IMR-90 (cell line): ENCODE measurements around the gene TBC1D10A. TPM values are rescaled to one million over a fixed set of nuclear protein-coding genes. Genes with fewer than 3 reads are reported as not detected.

Source experiments
- ATAC-seq: fragments of 200-7000 bp; cut with Tn5 transposase; 2 replicates; pipeline ENCODE4 v1.9.1; 2020; ENCODE audit warnings: low read depth, mild to moderate bottlenecking, moderate library complexity
- BruUV-seq: library from RNA; stranded (reverse); fragments of 400-500 nt; replicated peaks from 2 replicates; lab custom pipeline; 2021; lab: Mats Ljungman, UMichigan
- CTCF ChIA-PET: fragments of 300-600 bp; formaldehyde crosslinking; extraction: SDS; loops from one replicate; lab custom pipeline; 2021; ENCODE audit warnings: antibody characterized with exemption; lab: Yijun Ruan, JAX
- POLR2A ChIA-PET: fragments of 300-600 bp; sonication (Branson Sonifier 250); formaldehyde crosslinking; loops from one replicate; lab custom pipeline; 2022; ENCODE audit warnings: antibody characterized with exemption; ENCODE audit not compliant: unreplicated experiment; lab: Charles Lee
- DNase-seq: peaks from one replicate; pipeline ENCODE4 v3.0.0; 2013
- H2AFZ ChIP-seq: replicated peaks from 2 replicates; pipeline ENCODE3; 2013; ENCODE audit warnings: low read length, mild to moderate bottlenecking; ENCODE audit not compliant: poor library complexity
- H2AK5ac ChIP-seq: 2 replicates; pipeline ENCODE4 v1.6.1; 2013; ENCODE audit warnings: low read depth, low read length, inconsistent platforms
- H2AK9ac ChIP-seq: replicated peaks from 2 replicates; pipeline ENCODE3; 2013; ENCODE audit warnings: mild to moderate bottlenecking, low read depth, low read length, moderate library complexity; ENCODE audit not compliant: poor library complexity
- H2BK120ac ChIP-seq: 2 replicates; pipeline ENCODE4 v1.6.1; 2013; ENCODE audit warnings: low read depth, low read length, inconsistent platforms
- H2BK15ac ChIP-seq: 3 replicates; pipeline ENCODE4 v1.6.1; 2013; ENCODE audit warnings: low read depth, low read length, inconsistent platforms
- H2BK20ac ChIP-seq: 2 replicates; pipeline ENCODE4 v1.6.1; 2013; ENCODE audit warnings: low read depth, mild to moderate bottlenecking, inconsistent platforms, low read length, moderate library complexity
- H2BK5ac ChIP-seq: 2 replicates; pipeline ENCODE4 v1.6.1; 2013; ENCODE audit warnings: mild to moderate bottlenecking, low read depth, low read length, inconsistent platforms; ENCODE audit not compliant: poor library complexity, severe bottlenecking
- H3K14ac ChIP-seq: replicated peaks from 2 replicates; pipeline ENCODE4 v1.6.1; 2013; ENCODE audit warnings: low read depth, low read length, inconsistent platforms
- H3K18ac ChIP-seq: 2 replicates; pipeline ENCODE4 v1.6.1; 2013; ENCODE audit warnings: low read depth, low read length, control low read depth
- H3K23ac ChIP-seq: 2 replicates; pipeline ENCODE4 v1.6.1; 2013; ENCODE audit warnings: low read depth, low read length, inconsistent platforms
- H3K27ac ChIP-seq: 2 replicates; pipeline ENCODE4 v1.5.1; 2013; ENCODE audit warnings: mild to moderate bottlenecking, control low read depth, low read length; ENCODE audit not compliant: insufficient read depth
- H3K27me3 ChIP-seq: 2 replicates; pipeline ENCODE4 v1.6.1; 2013; ENCODE audit warnings: low read length; ENCODE audit not compliant: control insufficient read depth, insufficient read depth
- H3K36me3 ChIP-seq: 2 replicates; pipeline ENCODE4 v1.6.1; 2013; ENCODE audit warnings: low read length, mixed read lengths; ENCODE audit not compliant: control insufficient read depth, insufficient read depth
- H3K4ac ChIP-seq: 2 replicates; pipeline ENCODE4 v1.6.1; 2013; ENCODE audit warnings: low read depth, low read length, inconsistent platforms
- H3K4me1 ChIP-seq: 2 replicates; pipeline ENCODE4 v1.6.1; 2013; ENCODE audit warnings: low read length, mixed read lengths; ENCODE audit not compliant: control insufficient read depth, insufficient read depth
- H3K4me2 ChIP-seq: 2 replicates; pipeline ENCODE4 v1.6.1; 2013; ENCODE audit warnings: low read depth, mild to moderate bottlenecking, control low read depth, low read length, moderate library complexity
- H3K4me3 ChIP-seq: 2 replicates; pipeline ENCODE4 v1.5.1; 2013; ENCODE audit warnings: low read depth, mild to moderate bottlenecking, control low read depth, low read length, moderate library complexity; ENCODE audit not compliant: insufficient read depth
- H3K56ac ChIP-seq: 2 replicates; pipeline ENCODE4 v1.6.1; 2013; ENCODE audit warnings: low read length, inconsistent platforms; ENCODE audit not compliant: insufficient read depth; ENCODE audit errors: extremely low read depth
- H3K79me1 ChIP-seq, 2 experiments: 2 replicates each; pipeline ENCODE4 v1.6.1; 2013; ENCODE audit warnings: low read length in 2 of 2, inconsistent platforms in 1 of 2, low read depth in 1 of 2
- H3K9ac ChIP-seq: 2 replicates; pipeline ENCODE4 v1.6.1; 2013; ENCODE audit warnings: low read depth, low read length, control low read depth
- H3K9me1 ChIP-seq: 2 replicates; pipeline ENCODE4 v1.6.1; 2013; ENCODE audit warnings: low read length, inconsistent platforms; ENCODE audit not compliant: insufficient read depth
- H3K9me3 ChIP-seq: 2 replicates; pipeline ENCODE4 v1.6.1; 2013; ENCODE audit warnings: low read length; ENCODE audit not compliant: control insufficient read depth, insufficient read depth
- H4K20me1 ChIP-seq: 2 replicates; pipeline ENCODE4 v1.6.1; 2013; ENCODE audit warnings: low read length, inconsistent platforms; ENCODE audit not compliant: insufficient read depth
- H4K5ac ChIP-seq: 2 replicates; pipeline ENCODE4 v1.6.1; 2013; ENCODE audit warnings: mild to moderate bottlenecking, low read depth, low read length, control low read depth
- H4K8ac ChIP-seq, 2 experiments: 2 replicates each; pipeline ENCODE4 v1.6.1; 2013; ENCODE audit warnings: low read depth in 2 of 2, low read length in 2 of 2, control low read depth in 1 of 2, inconsistent platforms in 1 of 2
- H4K91ac ChIP-seq: 2 replicates; pipeline ENCODE4 v1.6.1; 2013; ENCODE audit warnings: low read depth, low read length, inconsistent platforms; ENCODE audit not compliant: insufficient read depth
- CEBPB ChIP-seq: IDR thresholded peaks from 2 replicates; pipeline ENCODE4 v1.6.1; 2012; ENCODE audit warnings: low read depth, low read length, improper control_type of control experiment
- RCOR1 ChIP-seq: IDR thresholded peaks from 2 replicates; pipeline ENCODE4 v1.6.1; 2012; ENCODE audit warnings: mild to moderate bottlenecking, low read length, improper control_type of control experiment; ENCODE audit not compliant: insufficient replicate concordance
- RFX5 ChIP-seq: IDR thresholded peaks from 2 replicates; pipeline ENCODE4 v1.8.0; 2012; ENCODE audit warnings: low read depth, mild to moderate bottlenecking, low read length, moderate library complexity
- USF2 ChIP-seq: fragments of 150-350 bp; IDR thresholded peaks from 2 replicates; pipeline ENCODE4 v1.6.1; 2017; ENCODE audit warnings: mild to moderate bottlenecking, antibody characterized with exemption, low read length, low read depth
- WGBS, 2 experiments: methylation state at CpG; one replicate each; pipeline versions ENCODE4 v1.1.5 to v1.1.7; 2013; ENCODE audit warnings: missing lambda C conversion rate in 2 of 2; ENCODE audit not compliant: insufficient read length in 1 of 2; ENCODE audit errors: extremely low coverage in 2 of 2; 5-methylcytosine and 5-hydroxymethylcytosine counted together
- dilution Hi-C: fragments of 300-500 bp; cut with HindIII; formaldehyde crosslinking; loops from one replicate; pipeline ENCODE4 v1.14.3; 2018; ENCODE audit warnings: low sequenced_read_pairs; ENCODE audit not compliant: unreplicated experiment
- in situ Hi-C: fragments of 300-500 bp; cut with MboI; formaldehyde crosslinking; loops from 3 replicates; pipeline ENCODE4 v1.14.3; 2019; ENCODE audit warnings: low sequenced_read_pairs, inconsistent platforms, mixed read lengths
- intact Hi-C: fragments of 100-400 bp; cut with micrococcal nuclease; formaldehyde crosslinking; loops from 2 replicates; pipeline ENCODE4 v1.10.0; 2022
- polyA plus RNA-seq, 3 experiments: library from polyadenylated mRNA; depleted of rRNA; stranded (reverse); fragments of >200 nt; gene quantifications; 2 replicates each; pipeline ENCODE4 v1.2.3, GENCODE V29; 2012; ENCODE audit warnings: low replicate concordance in 1 of 3
- total RNA-seq: library from RNA; depleted of rRNA; stranded (reverse); fragments of >200 nt; gene quantifications from 2 replicates; pipeline ENCODE4 v1.2.3, GENCODE V29; 2012
- TF ChIP-seq, protein P1 (sequence below): conservative IDR thresholded peaks from 2 replicates; pipeline ENCODE4 v1.5.1; 2012; ENCODE audit warnings: mild to moderate bottlenecking, low read depth, low read length, improper control_type of control experiment

TBC1D10A gene
- total and polyA plus RNA-seq, 2 of the 4 experiments (the other 2 are of a cell fraction) = 16.3 to 33.1 TPM

DNA sequence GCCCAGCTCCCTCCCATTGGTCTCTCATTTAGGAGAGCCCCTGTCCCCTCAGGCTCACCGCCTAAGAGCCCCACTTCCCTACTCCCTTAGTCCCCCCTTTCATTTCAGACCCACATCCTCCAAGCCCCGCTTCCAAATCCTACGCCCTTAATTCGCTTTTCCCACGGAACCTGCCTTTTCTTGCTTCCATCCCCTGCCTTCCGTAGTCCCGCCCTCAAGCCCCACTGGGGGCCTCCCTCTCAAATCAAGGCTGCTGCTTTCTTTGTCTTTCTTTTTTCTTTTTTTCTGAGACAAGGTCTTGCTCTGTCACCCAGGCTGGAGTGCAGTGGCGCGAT is 30.5 kb upstream of the TBC1D10A start:
- in situ Hi-C loops (no loop called here), dilution Hi-C loops (no loop called here), intact Hi-C loops (loop anchor here (2.0 kb wide), 1 partner anchor 68 kb away; the partner anchor contains the start of gene CASTOR1)
- TF ChIP-seq RCOR1 (no peak), USF2 (no peak), CEBPB (no peak), RFX5 (no peak)
- TF ChIP-seq, protein P1, sequence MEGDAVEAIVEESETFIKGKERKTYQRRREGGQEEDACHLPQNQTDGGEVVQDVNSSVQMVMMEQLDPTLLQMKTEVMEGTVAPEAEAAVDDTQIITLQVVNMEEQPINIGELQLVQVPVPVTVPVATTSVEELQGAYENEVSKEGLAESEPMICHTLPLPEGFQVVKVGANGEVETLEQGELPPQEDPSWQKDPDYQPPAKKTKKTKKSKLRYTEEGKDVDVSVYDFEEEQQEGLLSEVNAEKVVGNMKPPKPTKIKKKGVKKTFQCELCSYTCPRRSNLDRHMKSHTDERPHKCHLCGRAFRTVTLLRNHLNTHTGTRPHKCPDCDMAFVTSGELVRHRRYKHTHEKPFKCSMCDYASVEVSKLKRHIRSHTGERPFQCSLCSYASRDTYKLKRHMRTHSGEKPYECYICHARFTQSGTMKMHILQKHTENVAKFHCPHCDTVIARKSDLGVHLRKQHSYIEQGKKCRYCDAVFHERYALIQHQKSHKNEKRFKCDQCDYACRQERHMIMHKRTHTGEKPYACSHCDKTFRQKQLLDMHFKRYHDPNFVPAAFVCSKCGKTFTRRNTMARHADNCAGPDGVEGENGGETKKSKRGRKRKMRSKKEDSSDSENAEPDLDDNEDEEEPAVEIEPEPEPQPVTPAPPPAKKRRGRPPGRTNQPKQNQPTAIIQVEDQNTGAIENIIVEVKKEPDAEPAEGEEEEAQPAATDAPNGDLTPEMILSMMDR = no peak
- H2BK5ac ChIP-seq = no peak overlapping the region
- no peak overlapping the region for H3K18ac ChIP-seq
- ChIA-PET CTCF (interaction anchor here (0.6 kb wide), 1 partner anchor 63 kb away, joined by 3 read pairs; no protein-coding TSS in a partner anchor), POLR2A (interaction anchor here (0.6 kb wide), 4 partner anchors 17 to 1481 kb away, joined by 3 to 11 read pairs (median 4); no protein-coding TSS in a partner anchor)
- no peak overlapping the region for H2BK20ac ChIP-seq
- H3K27me3 ChIP-seq = no peaks in the 10 kb centered on the region
- H3K9me3 ChIP-seq = no peaks in the 10 kb centered on the region
- H3K9ac ChIP-seq = peak overlapping the region; percentile 45
- no TSS peak for BruUV-seq
- peaks cover 26 to 41% of the 10 kb centered on the region in 2 experiments for H3K79me1 ChIP-seq
- peaks cover 38% of the 10 kb centered on the region for H4K20me1 ChIP-seq
- WGBS, 2 experiments = 0% methylated on average over 3 of the region's 9 CpGs; no CpG with 5 or more reads in 1 of the 2 experiments
- peak overlapping the region in 1 of 2 experiments; percentile 41; a peak in 1 of 4 replicates for H4K8ac ChIP-seq
- H2AFZ ChIP-seq = peak overlapping the region; percentile 99
- H3K36me3 ChIP-seq = peaks cover 11% of the 10 kb centered on the region
- H3K9me1 ChIP-seq = peaks cover 15% of the 10 kb centered on the region
- H3K4ac ChIP-seq = 0 out of 2 replicates have a peak overlapping the region, but pooled peaks have one; percentile 19
- peak overlapping the region; percentile 18 for H2AK9ac ChIP-seq
- H2BK15ac ChIP-seq = no peak overlapping the region
- H3K56ac ChIP-seq = no peak overlapping the region
- H3K4me3 ChIP-seq = peak overlapping the region; percentile 98
- peak overlapping the region; percentile 33; the same call in 1 of the 2 replicates for H3K14ac ChIP-seq
- H2BK120ac ChIP-seq = no peak overlapping the region
- no peak overlapping the region for H4K5ac ChIP-seq
- H3K4me1 ChIP-seq = peaks cover 12% of the 10 kb centered on the region
- DNase-seq = no peak
- peak; percentile 2 for ATAC-seq
- H3K4me2 ChIP-seq = peak overlapping the region; percentile 90
- no peak overlapping the region; the same call in 1 of the 2 replicates for H3K23ac ChIP-seq
- no peak overlapping the region for H2AK5ac ChIP-seq
- no peak overlapping the region; the same call in 1 of the 2 replicates for H3K27ac ChIP-seq
- no peak overlapping the region for H4K91ac ChIP-seq
